Measurements from ENCODE around the gene ZNF664. TPM values are rescaled to one million over a fixed set of nuclear protein-coding genes. Genes with fewer than 3 reads are reported as not detected.
A peak's percentile ranks its signal among the peaks of the same experiment; 100 is the strongest.

Gene ZNF664
- total RNA-seq, 4 donors from 2014 or later: 53.7 to 78.0 (median 73.3) TPM

DNA sequence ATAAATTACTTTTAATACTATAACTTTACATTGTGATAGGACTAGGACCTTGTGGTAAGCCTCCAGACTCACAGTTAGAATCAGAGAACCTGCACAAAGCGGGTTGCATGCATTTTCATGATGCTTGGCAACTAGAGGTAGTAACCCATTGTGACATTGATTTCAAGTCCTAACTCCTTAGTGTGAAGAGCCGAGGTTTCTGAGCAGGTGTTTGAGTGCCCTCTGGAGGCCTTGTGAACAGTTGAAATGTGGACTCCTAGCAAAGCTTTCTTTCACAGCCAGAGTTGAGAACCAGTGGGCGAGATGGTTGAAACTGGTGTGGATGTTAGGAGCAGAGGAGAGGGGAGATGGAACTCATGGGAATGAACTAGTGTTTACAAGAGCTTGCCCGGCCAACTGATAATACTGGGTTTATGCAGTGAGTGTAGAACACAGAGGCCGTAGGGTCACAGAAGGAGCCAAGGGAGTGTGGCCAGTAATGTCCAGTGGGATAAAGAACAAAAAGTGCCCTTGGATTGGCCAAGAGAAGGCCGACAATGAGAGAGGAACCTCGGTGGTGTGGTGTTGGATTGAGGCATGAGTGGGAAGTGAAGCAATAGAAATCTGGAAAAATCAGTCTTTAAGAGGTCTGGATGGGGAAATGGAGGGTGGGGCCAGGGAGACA lies 10.9 kb downstream of the ZNF664 start:
- no peak overlapping the region for H3K4me3 ChIP-seq
- peaks cover 0 to 25% (median 0%) of the 10 kb centered on the region in 3 donors for H3K36me3 ChIP-seq
- peak in 1 of 2 donors; percentile 31 for DNase-seq (ENCODE audit: low spot score in 2 of 2)
- H3K4me1 ChIP-seq: peaks cover 0 to 49% (median 7%) of the 10 kb centered on the region in 4 donors
- no peaks in the 10 kb centered on the region for H3K27me3 ChIP-seq
- peak overlapping the region in 2 of 4 donors; percentile 32 to 70 for H3K27ac ChIP-seq
- no peaks in the 10 kb centered on the region for H3K9me3 ChIP-seq
- peak; percentile 45 to 68 (median 54) for TF ChIP-seq CTCF (IDR thresholded peaks at IDR 0.05)
- no peak for TF ChIP-seq POLR2A (IDR thresholded peaks at IDR 0.05)
- TF ChIP-seq EP300 (IDR thresholded peaks at IDR 0.05): peak in 1 of 2 donors; percentile 36
- WGBS, 2 donors: 33 to 41% methylated on average over 7 of the region's 7 CpGs

GRCh38 chr12:123984903-123985302 lies 11.9 kb downstream of the ZNF664 start:
- no peak overlapping the region for H3K4me3 ChIP-seq
- H3K27me3 ChIP-seq: no peaks in the 10 kb centered on the region
- peaks cover 0 to 34% (median 0%) of the 10 kb centered on the region in 3 donors for H3K36me3 ChIP-seq
- WGBS, 2 donors: 75 to 87% methylated on average over 4 of the region's 4 CpGs
- H3K9me3 ChIP-seq: no peaks in the 10 kb centered on the region
- peak overlapping the region in 2 of 4 donors; percentile 32 to 70 for H3K27ac ChIP-seq
- TF ChIP-seq POLR2A (IDR thresholded peaks at IDR 0.05) (no peak), EP300 (IDR thresholded peaks at IDR 0.05) (no peak), CTCF (IDR thresholded peaks at IDR 0.05) (no peak)
- no peak for DNase-seq (ENCODE audit: low spot score in 2 of 2)
- peaks cover 0 to 51% (median 7%) of the 10 kb centered on the region in 4 donors for H3K4me1 ChIP-seq

DNA sequence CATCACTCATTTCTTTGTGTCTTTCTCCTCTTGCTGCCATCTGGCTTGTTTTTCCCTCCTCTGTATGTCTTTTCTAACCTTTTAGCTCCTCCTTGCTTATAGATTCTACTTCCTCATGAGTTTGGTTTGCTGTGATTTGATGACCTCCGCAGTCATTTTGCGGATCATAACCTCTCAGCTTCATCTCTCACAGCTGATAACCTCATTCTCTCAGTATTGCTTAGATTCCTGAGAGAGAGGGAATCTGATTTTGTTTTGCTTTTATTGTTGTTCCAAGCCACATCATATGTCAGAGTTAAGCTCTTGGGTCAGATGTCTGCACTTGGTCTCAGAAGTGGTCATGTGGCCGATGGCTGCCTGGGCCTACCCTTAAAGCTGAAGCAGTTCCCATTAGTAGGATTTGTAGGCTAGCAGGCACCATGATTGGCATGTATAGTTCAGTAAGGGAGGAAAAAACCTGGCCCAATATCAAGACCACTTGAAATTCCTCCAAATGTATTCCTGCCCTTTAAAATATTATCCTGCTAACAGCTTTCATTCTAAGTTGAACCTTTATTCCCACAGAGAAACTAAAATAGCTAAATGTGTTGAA lies 13.5 kb downstream of the ZNF664 start:
- Histone ChIP-seq H3K4me3 (no peak overlapping the region), H3K27ac (peak overlapping the region in 2 of 4 donors; percentile 31 to 53), H3K9me3 (no peaks in the 10 kb centered on the region), H3K27me3 (no peaks in the 10 kb centered on the region), H3K4me1 (peaks cover 0 to 67% (median 9%) of the 10 kb centered on the region in 4 donors), H3K36me3 (peaks cover 0 to 49% (median 0%) of the 10 kb centered on the region in 3 donors)
- 40 to 53% methylated on average over 3 of the region's 3 CpGs for WGBS, 2 donors
- DNase-seq (ENCODE audit: low spot score in 2 of 2): no peak
- TF ChIP-seq POLR2A (IDR thresholded peaks at IDR 0.05): no peak
- TF ChIP-seq CTCF (IDR thresholded peaks at IDR 0.05): no peak
- no peak for TF ChIP-seq EP300 (IDR thresholded peaks at IDR 0.05)

GRCh38 chr12:123987022-123987421 lies 14.0 kb downstream of the ZNF664 start:
- no peaks in the 10 kb centered on the region for H3K27me3 ChIP-seq

More at GRCh38 chr12:123987022-123987421, 14.0 kb downstream of the ZNF664 start:
- Histone ChIP-seq H3K27ac (peak overlapping the region in 2 of 4 donors; percentile 31 to 53), H3K4me3 (no peak overlapping the region), H3K9me3 (no peaks in the 10 kb centered on the region), H3K4me1 (peaks cover 0 to 66% (median 9%) of the 10 kb centered on the region in 4 donors), H3K36me3 (peaks cover 0 to 53% (median 0%) of the 10 kb centered on the region in 3 donors)
- 77% methylated on average over 2 of the region's 2 CpGs for WGBS, 2 donors
- no peak for DNase-seq (ENCODE audit: low spot score in 2 of 2)
- TF ChIP-seq POLR2A (IDR thresholded peaks at IDR 0.05) (no peak), EP300 (IDR thresholded peaks at IDR 0.05) (no peak), CTCF (IDR thresholded peaks at IDR 0.05) (no peak)

All from tibial nerve (tissue), 4 donors.